Measurements from ENCODE around the gene TEX11. TPM values are rescaled to one million over a fixed set of nuclear protein-coding genes. Genes with fewer than 3 reads are reported as not detected.
"Not testable (repeated sequence)": the region's sequence is repeated elsewhere in the genome, so short reads cannot be mapped to it uniquely, and the experiment has no call there.

TEX11 gene
- total RNA-seq, 2 experiments from 2014 or later: not detected

DNA sequence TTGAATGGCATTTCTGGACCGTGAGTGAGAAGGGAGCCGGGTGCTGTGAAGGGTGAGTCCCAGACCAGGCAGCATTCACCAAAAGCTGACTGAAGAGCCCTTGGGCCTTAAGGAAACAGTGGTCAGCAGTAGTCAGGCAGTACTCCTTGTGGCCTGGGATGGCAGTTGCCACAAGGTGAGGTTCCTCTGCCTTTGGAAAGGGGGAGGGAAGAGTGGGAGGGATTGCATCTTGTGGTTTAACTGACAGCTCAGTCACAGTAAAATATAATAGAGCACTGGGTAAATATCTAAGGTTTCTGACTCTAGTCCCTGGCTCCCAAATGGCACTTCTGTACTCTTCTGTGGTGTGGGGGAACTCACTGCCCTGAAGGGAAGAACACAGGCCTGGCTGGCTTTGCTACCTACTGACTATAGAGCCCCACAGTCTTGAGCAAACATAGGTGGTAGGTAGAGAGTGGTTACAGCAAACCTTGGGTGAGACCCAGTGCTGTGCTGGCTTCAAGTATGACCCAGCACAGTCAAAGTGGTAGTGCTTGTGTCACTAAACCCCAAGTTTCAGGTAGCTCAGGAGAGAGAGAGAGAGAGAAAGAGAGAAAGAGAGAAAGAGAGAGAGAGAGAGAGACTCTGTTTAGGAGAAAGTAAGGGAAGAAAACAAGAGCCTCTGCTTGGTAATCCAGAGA is 154.2 kb downstream of the TEX11 start:
- H3K36me3 Mint-ChIP-seq (ENCODE audit: low read depth): peaks cover 4% of the 10 kb centered on the region
- H3K4me1 Mint-ChIP-seq: peaks cover 23% of the 10 kb centered on the region
- POLR2A ChIA-PET: no interaction called here
- peak; percentile 30 for DNase-seq
- no peaks in the 10 kb centered on the region for H3K9me3 Mint-ChIP-seq (ENCODE audit: low read depth)
- H3K4me3 Mint-ChIP-seq: no peak overlapping the region
- H3K27me3 Mint-ChIP-seq: no peaks in the 10 kb centered on the region
- H3K27ac Mint-ChIP-seq: peak overlapping the region; percentile 37
- ATAC-seq: peak; percentile 84
- CTCF ChIA-PET: interaction anchor here (1.1 kb wide), 1 partner anchor 15 kb away, joined by 5 read pairs; no protein-coding TSS in a partner anchor
- intact Hi-C loops (cut with DNase I, micrococcal nuclease): loop anchor here in 1 of 2 experiments (2.0 kb wide), 1 partner anchor 298 kb away; no protein-coding TSS in a partner anchor

DNA sequence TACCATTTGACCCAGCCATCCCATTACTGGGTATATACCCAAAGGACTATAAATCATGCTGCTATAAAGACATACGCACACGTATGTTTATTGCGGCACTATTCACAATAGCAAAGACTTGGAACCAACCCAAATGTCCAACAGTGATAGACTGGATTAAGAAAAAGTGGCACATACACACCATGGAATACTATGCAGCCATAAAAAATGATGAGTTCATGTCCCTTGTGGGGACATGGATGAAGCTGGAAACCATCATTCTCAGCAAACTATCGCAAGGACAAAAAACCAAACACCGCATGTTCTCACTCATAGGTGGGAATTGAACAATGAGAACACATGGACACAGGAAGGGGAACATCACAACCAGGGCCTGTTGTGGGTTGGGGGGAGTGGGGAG is 174.7 kb downstream of the TEX11 start:
- H3K36me3 Mint-ChIP-seq (ENCODE audit: low read depth); H3K9me3 Mint-ChIP-seq (ENCODE audit: low read depth); intact Hi-C loops (cut with DNase I, micrococcal nuclease); DNase-seq; CTCF ChIA-PET; H3K4me1 Mint-ChIP-seq; ATAC-seq; H3K27ac Mint-ChIP-seq; POLR2A ChIA-PET; H3K4me3 Mint-ChIP-seq; H3K27me3 Mint-ChIP-seq: not testable (repeated sequence)

DNA sequence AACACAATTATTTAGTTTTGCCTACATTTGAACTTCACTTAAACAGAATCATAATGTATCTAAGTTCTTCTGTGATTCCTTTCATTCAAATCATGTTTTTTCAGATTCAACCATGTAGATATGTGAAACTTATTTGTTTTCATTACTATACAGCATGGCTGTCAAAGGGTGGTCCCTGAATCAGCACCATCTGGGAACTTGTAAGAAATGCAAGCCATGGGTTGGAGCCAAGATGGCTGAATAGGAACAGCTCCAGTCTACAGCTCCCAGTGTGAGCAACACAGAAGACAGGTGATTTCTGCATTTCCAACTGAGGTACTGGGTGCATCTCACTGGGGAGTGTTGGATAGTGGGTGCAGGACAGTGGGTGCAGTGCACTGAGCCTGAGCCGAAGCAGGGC is 180.6 kb downstream of the TEX11 start:
- intact Hi-C loops (cut with DNase I, micrococcal nuclease); CTCF ChIA-PET; POLR2A ChIA-PET: not testable (repeated sequence)

DNA sequence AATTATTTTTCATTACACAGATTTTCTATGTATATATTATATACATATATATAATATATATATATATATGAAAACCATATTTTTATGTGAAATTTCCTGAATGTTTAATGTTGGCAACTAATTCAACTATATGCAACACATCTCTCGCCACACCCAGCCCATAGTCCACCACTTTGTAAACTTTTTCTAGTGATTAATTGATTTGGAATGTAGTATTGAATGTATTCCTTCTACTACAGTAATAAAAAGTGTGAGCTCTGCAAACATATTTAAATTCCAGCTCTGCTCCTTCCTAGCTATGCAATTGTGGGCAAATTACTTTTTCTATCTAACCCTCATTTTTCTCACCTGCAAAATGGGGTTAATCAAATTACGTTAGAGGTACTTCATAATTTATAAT is 187.8 kb downstream of the TEX11 start:
- POLR2A ChIA-PET: no interaction called here
- Mint-ChIP-seq H3K4me3 (no peak overlapping the region), H3K27me3 (no peaks in the 10 kb centered on the region), H3K4me1 (no peaks in the 10 kb centered on the region), H3K9me3 (ENCODE audit: low read depth) (no peaks in the 10 kb centered on the region), H3K36me3 (ENCODE audit: low read depth) (no peaks in the 10 kb centered on the region), H3K27ac (no peak overlapping the region)
- ATAC-seq (no peak), DNase-seq (no peak)
- intact Hi-C loops (cut with DNase I, micrococcal nuclease): no loop called here
- CTCF ChIA-PET: no interaction called here

More for the DNA sequence above, 180.6 kb downstream of the TEX11 start:
- ATAC-seq; H3K4me3 Mint-ChIP-seq; H3K27ac Mint-ChIP-seq; H3K4me1 Mint-ChIP-seq; H3K27me3 Mint-ChIP-seq; H3K9me3 Mint-ChIP-seq (ENCODE audit: low read depth); DNase-seq; H3K36me3 Mint-ChIP-seq (ENCODE audit: low read depth): not testable (repeated sequence)

DNA sequence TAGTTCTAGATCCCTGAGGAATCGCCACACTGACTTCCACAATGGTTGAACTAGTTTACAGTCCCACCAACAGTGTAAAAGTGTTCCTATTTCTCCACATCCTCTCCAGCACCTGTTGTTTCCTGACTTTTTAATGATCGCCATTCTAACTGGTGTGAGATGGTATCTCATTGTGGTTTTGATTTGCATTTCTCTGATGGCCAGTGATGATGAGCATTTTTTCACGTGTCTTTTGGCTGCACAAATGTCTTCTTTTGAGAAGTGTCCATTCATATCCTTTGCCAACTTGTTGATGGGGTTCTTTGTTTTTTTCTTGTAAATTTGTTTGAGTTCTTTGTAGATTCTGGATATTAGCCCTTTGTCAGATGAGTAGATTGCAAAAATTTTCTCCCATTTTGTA is 197.2 kb downstream of the TEX11 start:
- H3K4me1 Mint-ChIP-seq; H3K4me3 Mint-ChIP-seq; POLR2A ChIA-PET; H3K36me3 Mint-ChIP-seq (ENCODE audit: low read depth); intact Hi-C loops (cut with DNase I, micrococcal nuclease); H3K27me3 Mint-ChIP-seq; H3K9me3 Mint-ChIP-seq (ENCODE audit: low read depth); DNase-seq; H3K27ac Mint-ChIP-seq; ATAC-seq; CTCF ChIA-PET: not testable (repeated sequence)

DNA sequence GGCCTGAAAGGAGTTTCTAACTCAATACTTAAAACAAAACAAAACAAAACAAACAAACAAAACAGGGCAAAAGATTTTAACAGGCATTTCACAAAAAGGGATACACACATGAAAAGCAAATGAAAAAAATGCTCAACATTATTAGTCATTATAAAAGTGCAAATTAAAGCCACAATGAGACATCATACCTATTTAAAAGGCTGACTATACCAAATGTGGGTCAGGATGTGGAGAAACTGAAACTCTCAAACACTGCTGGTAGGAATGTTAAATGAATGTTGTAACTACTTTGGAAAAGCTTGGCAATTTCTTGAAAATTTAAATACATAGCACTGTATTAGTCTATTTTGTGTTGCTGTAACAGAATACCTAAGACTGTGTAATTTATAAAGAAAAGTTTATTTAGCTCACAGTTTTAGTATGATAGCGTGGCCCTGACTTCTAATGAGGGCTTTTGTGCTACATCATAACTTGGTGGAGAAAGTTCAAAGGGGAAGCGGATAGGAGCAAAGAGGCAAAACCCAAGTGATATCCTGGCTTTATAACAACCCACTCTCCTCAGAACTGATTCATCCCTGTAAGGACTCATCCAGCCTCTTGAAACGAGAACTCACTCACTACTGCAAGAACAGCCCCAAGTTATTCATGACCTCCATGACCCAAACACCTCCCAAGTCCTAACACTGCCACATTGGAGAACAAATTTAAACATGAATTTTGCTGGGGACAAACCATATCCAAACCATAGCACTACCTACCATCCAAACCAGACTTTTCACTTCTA is 214.0 kb downstream of the TEX11 start:
- H3K4me1 Mint-ChIP-seq: peaks cover 10% of the 10 kb centered on the region
- ChIA-PET POLR2A (no interaction called here), CTCF (interaction anchor here (0.7 to 0.8 kb wide), 2 partner anchors 11 to 41 kb away, joined by 3 to 4 read pairs; no protein-coding TSS in a partner anchor)
- no peak overlapping the region for H3K4me3 Mint-ChIP-seq
- H3K27me3 Mint-ChIP-seq: no peaks in the 10 kb centered on the region
- intact Hi-C loops (cut with DNase I, micrococcal nuclease): loop anchor here in 1 of 2 experiments (5.0 kb wide), 1 partner anchor 63 kb away; no protein-coding TSS in a partner anchor
- H3K36me3 Mint-ChIP-seq (ENCODE audit: low read depth): no peaks in the 10 kb centered on the region
- no peak overlapping the region for H3K27ac Mint-ChIP-seq
- DNase-seq (no peak), ATAC-seq (peak; percentile 75)
- no peaks in the 10 kb centered on the region for H3K9me3 Mint-ChIP-seq (ENCODE audit: low read depth)

DNA sequence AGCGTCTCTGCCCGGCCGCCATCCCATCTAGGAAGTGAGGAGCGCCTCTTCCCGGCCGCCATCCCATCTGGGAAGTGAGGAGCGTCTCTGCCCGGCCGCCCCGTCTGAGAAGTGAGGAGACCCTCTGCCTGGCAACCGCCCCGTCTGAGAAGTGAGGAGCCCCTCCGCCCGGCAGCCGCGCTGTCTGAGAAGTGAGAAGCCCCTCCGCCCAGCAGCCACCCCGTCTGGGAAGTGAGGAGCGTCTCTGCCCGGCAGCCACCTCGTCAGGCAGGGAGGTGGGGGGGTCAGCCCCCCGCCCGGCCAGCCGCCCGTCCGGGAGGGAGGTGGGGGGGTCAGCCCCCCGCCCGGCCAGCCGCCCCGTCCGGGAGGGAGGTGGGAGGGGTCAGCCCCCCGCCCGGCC is 229.1 kb downstream of the TEX11 start:
- CTCF ChIA-PET; H3K4me3 Mint-ChIP-seq; H3K9me3 Mint-ChIP-seq (ENCODE audit: low read depth); intact Hi-C loops (cut with DNase I, micrococcal nuclease); H3K4me1 Mint-ChIP-seq; DNase-seq; POLR2A ChIA-PET; H3K27ac Mint-ChIP-seq; ATAC-seq; H3K36me3 Mint-ChIP-seq (ENCODE audit: low read depth); H3K27me3 Mint-ChIP-seq: not testable (repeated sequence)

DNA sequence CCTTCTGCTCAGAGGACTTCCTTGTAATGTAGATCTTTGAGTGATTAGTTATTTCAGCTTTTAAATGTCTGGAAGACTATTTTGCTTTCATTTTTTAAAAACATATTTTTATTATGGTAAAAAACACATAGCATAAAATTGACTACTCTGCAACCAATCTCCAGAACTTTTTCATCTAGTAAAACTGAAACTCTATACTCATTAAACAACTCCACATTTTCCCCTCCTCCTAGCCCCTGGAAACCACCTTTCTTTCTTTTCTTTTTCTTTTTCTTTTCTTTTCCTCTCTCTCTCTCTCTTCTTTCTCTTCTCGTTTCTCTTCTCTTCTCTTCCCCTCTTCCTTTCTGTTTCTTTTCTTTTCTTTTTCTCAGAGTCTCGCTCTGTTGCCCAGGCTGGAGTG is 233.2 kb downstream of the TEX11 start:
- intact Hi-C loops (cut with DNase I, micrococcal nuclease): no loop called here
- Mint-ChIP-seq H3K9me3 (ENCODE audit: low read depth) (no peaks in the 10 kb centered on the region), H3K27me3 (peaks cover 2% of the 10 kb centered on the region), H3K4me1 (peaks cover 21% of the 10 kb centered on the region), H3K27ac (no peak overlapping the region), H3K36me3 (ENCODE audit: low read depth) (peaks cover 2% of the 10 kb centered on the region), H3K4me3 (no peak overlapping the region)
- no peak for DNase-seq
- ATAC-seq: peak; percentile 63
- ChIA-PET CTCF (no interaction called here), POLR2A (no interaction called here)

DNA sequence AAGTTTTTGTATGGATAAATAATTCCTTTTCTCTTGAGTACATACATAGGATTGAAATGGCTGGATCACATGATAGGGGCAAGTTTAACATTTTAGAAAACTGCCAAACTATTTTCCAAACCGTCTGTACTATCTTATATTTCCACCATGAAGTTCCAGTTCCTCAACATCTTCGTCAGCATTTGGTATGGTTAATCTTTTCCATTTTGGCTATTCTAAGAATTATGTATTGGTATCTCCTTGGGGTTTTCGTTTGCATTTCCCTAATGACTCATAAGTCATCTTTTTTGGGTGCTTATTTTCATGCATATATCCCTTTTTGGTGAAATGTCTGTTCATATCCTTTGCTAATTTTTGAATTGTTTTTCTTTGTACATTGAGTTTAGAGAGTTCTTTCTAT is 236.2 kb downstream of the TEX11 start:
- no peaks in the 10 kb centered on the region for H3K9me3 Mint-ChIP-seq (ENCODE audit: low read depth)
- intact Hi-C loops (cut with DNase I, micrococcal nuclease): loop anchor here in 1 of 2 experiments (5.0 kb wide), 1 partner anchor 80 kb away; no protein-coding TSS in a partner anchor
- H3K4me1 Mint-ChIP-seq: peaks cover 21% of the 10 kb centered on the region
- no peak overlapping the region for H3K27ac Mint-ChIP-seq
- ChIA-PET POLR2A (no interaction called here), CTCF (no interaction called here)
- ATAC-seq (peak; percentile 51), DNase-seq (no peak)
- no peaks in the 10 kb centered on the region for H3K27me3 Mint-ChIP-seq
- H3K36me3 Mint-ChIP-seq (ENCODE audit: low read depth): peaks cover 2% of the 10 kb centered on the region
- no peak overlapping the region for H3K4me3 Mint-ChIP-seq

DNA sequence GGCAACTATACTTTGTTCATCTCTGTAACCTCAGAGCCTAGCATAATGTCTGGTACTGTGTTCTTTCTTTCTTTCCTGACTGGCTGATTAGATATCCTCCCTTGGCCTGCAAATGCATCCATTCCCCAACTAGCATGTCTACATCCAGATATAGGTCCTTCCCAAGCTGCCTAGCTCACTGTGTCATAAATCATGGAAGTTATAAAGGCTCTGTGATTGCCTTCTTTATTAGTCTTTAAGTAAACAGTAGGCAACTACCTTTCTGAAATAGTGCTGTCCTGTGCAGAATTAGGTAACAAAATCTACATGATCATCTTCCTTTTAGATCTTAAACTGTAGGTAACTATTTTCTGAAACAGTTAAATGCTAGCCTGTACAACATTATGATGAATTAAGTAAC is 239.4 kb downstream of the TEX11 start:
- H3K4me3 Mint-ChIP-seq: no peak overlapping the region
- no peaks in the 10 kb centered on the region for H3K27me3 Mint-ChIP-seq
- H3K27ac Mint-ChIP-seq: no peak overlapping the region
- no peaks in the 10 kb centered on the region for H3K9me3 Mint-ChIP-seq (ENCODE audit: low read depth)
- peaks cover 15% of the 10 kb centered on the region for H3K4me1 Mint-ChIP-seq
- POLR2A ChIA-PET: no interaction called here
- CTCF ChIA-PET: no interaction called here
- DNase-seq (no peak), ATAC-seq (no peak)
- intact Hi-C loops (cut with DNase I, micrococcal nuclease): loop anchor here in 1 of 2 experiments (10.0 kb wide), 1 partner anchor 474 kb away; no protein-coding TSS in a partner anchor
- peaks cover 2% of the 10 kb centered on the region for H3K36me3 Mint-ChIP-seq (ENCODE audit: low read depth)

DNA sequence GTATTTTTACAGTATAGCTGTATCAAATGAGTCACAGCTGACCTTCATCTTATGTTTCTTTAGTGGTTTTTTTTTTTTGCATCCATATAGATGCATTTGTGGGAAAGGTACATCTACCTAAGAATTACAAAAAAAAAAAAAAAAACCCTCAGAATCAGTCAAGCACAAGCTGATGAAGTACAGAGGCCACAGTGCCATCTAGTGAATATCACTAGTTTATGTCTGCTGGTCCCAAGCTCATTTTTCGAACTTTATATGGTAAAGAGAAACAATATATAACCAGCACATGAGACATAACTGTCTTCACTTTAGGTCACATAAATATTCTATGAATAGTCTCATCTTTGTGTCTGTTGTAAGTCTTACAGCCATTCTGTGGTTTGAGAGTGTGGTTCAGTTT is 243.8 kb downstream of the TEX11 start:
- peak; percentile 81 for ATAC-seq
- DNase-seq: peak; percentile 9
- no peaks in the 10 kb centered on the region for H3K4me1 Mint-ChIP-seq
- POLR2A ChIA-PET: no interaction called here
- no peak overlapping the region for H3K4me3 Mint-ChIP-seq
- H3K27ac Mint-ChIP-seq: no peak overlapping the region
- H3K36me3 Mint-ChIP-seq (ENCODE audit: low read depth): no peaks in the 10 kb centered on the region
- intact Hi-C loops (cut with DNase I, micrococcal nuclease): loop anchor here (1.0 to 10.0 kb wide), 2 partner anchors 210 to 470 kb away; no protein-coding TSS in a partner anchor
- CTCF ChIA-PET: interaction anchor here (0.6 to 1.7 kb wide), 7 partner anchors 9 to 213 kb away, joined by 3 to 11 read pairs (median 5); no protein-coding TSS in a partner anchor
- peaks cover 2% of the 10 kb centered on the region for H3K27me3 Mint-ChIP-seq
- H3K9me3 Mint-ChIP-seq (ENCODE audit: low read depth): no peaks in the 10 kb centered on the region

DNA sequence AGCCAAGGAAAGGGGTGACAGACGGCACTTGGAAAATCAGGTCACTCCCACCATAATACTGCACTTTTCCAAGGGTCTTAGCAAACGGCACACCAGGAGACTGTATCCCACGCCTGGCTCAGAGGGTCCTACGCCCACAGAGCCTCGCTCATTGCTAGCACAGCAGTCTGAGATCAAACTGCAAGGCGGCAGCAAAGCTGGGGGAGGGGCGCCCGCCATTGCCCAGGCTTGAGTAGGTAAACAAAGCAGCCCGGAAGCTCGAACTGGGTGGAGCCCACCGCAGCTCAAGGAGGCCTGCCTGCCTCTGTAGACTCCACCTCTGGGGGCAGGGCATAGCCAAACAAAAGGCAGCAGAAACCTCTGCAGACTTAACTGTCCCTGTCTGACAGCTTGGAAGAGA is 247.4 kb downstream of the TEX11 start:
- H3K4me1 Mint-ChIP-seq; H3K27me3 Mint-ChIP-seq; H3K9me3 Mint-ChIP-seq (ENCODE audit: low read depth); POLR2A ChIA-PET; H3K27ac Mint-ChIP-seq; DNase-seq; ATAC-seq; H3K36me3 Mint-ChIP-seq (ENCODE audit: low read depth); H3K4me3 Mint-ChIP-seq: not testable (repeated sequence)
- CTCF ChIA-PET: interaction anchor here (0.6 kb wide), 1 partner anchor 310 kb away, joined by 3 read pairs; no protein-coding TSS in a partner anchor
- intact Hi-C loops (cut with DNase I, micrococcal nuclease): loop anchor here in 1 of 2 experiments (10.0 kb wide), 1 partner anchor 466 kb away; no protein-coding TSS in a partner anchor

Measured in activated CD4-positive, alpha-beta T cell treated with anti-CD3 and anti-CD28 coated beads for 36 hours (primary cell).